ENCODE measurements around the gene NAPA. TPM values are rescaled to one million over a fixed set of nuclear protein-coding genes. Genes with fewer than 3 reads are reported as not detected.

NAPA gene
- total RNA-seq, 1 donor from 2014 or later: 132 TPM

DNA sequence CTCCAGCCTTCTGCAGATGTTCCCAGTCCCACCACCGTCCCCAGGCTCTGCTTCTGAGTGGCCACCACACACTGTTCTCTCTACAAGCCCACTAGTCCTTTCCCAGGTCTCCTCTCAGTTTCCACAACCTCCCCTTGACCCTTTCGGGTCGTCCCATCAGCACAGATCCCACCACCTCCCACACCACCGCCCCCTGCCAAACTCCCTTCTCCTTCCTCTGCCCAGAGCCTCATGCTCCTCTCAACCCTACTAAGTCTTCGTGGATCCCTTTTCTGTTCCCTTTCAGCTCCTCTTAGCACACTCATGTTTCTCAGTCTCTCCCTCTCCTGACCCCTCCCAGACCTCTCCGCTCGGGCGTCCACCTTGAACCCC, 1.9 kb downstream of the NAPA start:
- Mint-ChIP-seq H3K4me3 (ENCODE audit: unreplicated experiment) (peak overlapping the region; percentile 99), H3K27ac (ENCODE audit: unreplicated experiment) (peak overlapping the region; percentile 99), H3K36me3 (ENCODE audit: low read depth, unreplicated experiment) (peaks cover 8% of the 10 kb centered on the region), H3K27me3 (ENCODE audit: low read depth, unreplicated experiment) (no peaks in the 10 kb centered on the region), H3K9me3 (ENCODE audit: unreplicated experiment) (no peaks in the 10 kb centered on the region), H3K4me1 (ENCODE audit: low read depth, unreplicated experiment) (peaks cover 32% of the 10 kb centered on the region)
- H2AFZ ChIP-seq (ENCODE audit: low read depth, low read length): no peak overlapping the region
- no peaks in the 10 kb centered on the region for H3K36me3 ChIP-seq (ENCODE audit: insufficient read depth, low read length)
- no peak overlapping the region for H3K27ac ChIP-seq (ENCODE audit: low read depth, low read length)
- H3K79me2 ChIP-seq (ENCODE audit: insufficient read depth, low read length): peaks cover 68% of the 10 kb centered on the region
- DNase-seq (ENCODE audit: low read depth): no peak
- no peaks in the 10 kb centered on the region for H3K27me3 ChIP-seq (ENCODE audit: insufficient read depth, low read length)
- no peak for TF ChIP-seq EZH2 (IDR thresholded peaks at IDR 0.05; ENCODE audit: insufficient read depth, low read length)
- TF ChIP-seq, protein P1, sequence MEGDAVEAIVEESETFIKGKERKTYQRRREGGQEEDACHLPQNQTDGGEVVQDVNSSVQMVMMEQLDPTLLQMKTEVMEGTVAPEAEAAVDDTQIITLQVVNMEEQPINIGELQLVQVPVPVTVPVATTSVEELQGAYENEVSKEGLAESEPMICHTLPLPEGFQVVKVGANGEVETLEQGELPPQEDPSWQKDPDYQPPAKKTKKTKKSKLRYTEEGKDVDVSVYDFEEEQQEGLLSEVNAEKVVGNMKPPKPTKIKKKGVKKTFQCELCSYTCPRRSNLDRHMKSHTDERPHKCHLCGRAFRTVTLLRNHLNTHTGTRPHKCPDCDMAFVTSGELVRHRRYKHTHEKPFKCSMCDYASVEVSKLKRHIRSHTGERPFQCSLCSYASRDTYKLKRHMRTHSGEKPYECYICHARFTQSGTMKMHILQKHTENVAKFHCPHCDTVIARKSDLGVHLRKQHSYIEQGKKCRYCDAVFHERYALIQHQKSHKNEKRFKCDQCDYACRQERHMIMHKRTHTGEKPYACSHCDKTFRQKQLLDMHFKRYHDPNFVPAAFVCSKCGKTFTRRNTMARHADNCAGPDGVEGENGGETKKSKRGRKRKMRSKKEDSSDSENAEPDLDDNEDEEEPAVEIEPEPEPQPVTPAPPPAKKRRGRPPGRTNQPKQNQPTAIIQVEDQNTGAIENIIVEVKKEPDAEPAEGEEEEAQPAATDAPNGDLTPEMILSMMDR (IDR thresholded peaks at IDR 0.05; ENCODE audit: insufficient read depth, low read depth, low read length): no peak
- H3K9ac ChIP-seq (ENCODE audit: low read length): peak overlapping the region; percentile 99
- FAIRE-seq: no peak
- no peaks in the 10 kb centered on the region for H3K9me3 ChIP-seq (ENCODE audit: insufficient read depth, low read depth, low read length)
- no peak overlapping the region for H3K4me3 ChIP-seq (ENCODE audit: insufficient read depth, low read depth, low read length)
- peaks cover 65% of the 10 kb centered on the region for H4K20me1 ChIP-seq (ENCODE audit: insufficient read depth, low read length)
- H3K4me2 ChIP-seq (ENCODE audit: low read length): peak overlapping the region; percentile 100
- peaks cover 19% of the 10 kb centered on the region for H3K4me1 ChIP-seq (ENCODE audit: insufficient read depth, low read length)

DNA sequence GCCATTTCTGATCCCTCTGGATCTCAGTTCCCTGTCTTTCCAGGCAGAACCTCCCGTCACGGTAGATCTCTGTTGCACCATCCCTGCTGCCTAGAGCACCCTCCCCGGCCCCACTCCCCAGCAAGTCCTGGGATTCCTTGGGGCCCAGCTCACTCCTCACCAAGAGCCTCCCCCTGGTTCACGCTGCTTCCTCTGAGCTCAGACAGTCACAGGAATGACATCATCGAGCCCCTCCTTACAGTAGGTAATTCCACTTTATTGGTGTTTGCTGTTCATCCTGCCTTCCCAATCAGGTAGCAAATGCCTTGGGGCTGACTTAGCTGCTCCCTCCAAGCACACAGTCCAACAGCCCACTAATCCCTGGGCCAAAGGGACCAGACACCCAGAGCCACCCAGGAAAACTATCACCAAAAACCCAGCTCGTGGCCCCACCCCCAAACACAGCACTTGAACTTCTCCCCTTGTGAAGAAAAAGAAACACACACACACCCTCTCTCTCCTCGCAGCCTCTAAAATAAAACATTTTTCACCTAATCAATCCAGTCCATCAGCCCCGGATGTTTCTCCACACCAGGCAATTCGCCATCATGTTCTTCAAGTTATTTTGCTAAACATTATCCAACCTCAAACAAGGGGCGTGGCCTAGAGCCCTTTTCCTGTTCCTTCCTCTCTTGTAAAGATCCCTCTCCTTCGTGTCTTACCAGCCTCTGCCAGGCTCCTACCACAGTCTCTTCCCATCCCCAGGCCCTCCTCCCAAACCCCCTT, 2.5 kb downstream of the NAPA start:
- H3K9ac ChIP-seq (ENCODE audit: low read length): peak overlapping the region; percentile 99
- no peak overlapping the region for H3K27ac ChIP-seq (ENCODE audit: low read depth, low read length)
- H3K4me3 ChIP-seq (ENCODE audit: insufficient read depth, low read depth, low read length): no peak overlapping the region
- DNase-seq (ENCODE audit: low read depth): no peak
- Mint-ChIP-seq H3K4me3 (ENCODE audit: unreplicated experiment) (peak overlapping the region; percentile 99), H3K36me3 (ENCODE audit: low read depth, unreplicated experiment) (peaks cover 8% of the 10 kb centered on the region), H3K27ac (ENCODE audit: unreplicated experiment) (peak overlapping the region; percentile 99), H3K27me3 (ENCODE audit: low read depth, unreplicated experiment) (no peaks in the 10 kb centered on the region), H3K4me1 (ENCODE audit: low read depth, unreplicated experiment) (peaks cover 35% of the 10 kb centered on the region), H3K9me3 (ENCODE audit: unreplicated experiment) (no peaks in the 10 kb centered on the region)
- H4K20me1 ChIP-seq (ENCODE audit: insufficient read depth, low read length): peaks cover 70% of the 10 kb centered on the region
- no peaks in the 10 kb centered on the region for H3K36me3 ChIP-seq (ENCODE audit: insufficient read depth, low read length)
- peak overlapping the region; percentile 100 for H3K4me2 ChIP-seq (ENCODE audit: low read length)
- no peaks in the 10 kb centered on the region for H3K27me3 ChIP-seq (ENCODE audit: insufficient read depth, low read length)
- peaks cover 74% of the 10 kb centered on the region for H3K79me2 ChIP-seq (ENCODE audit: insufficient read depth, low read length)
- no peaks in the 10 kb centered on the region for H3K9me3 ChIP-seq (ENCODE audit: insufficient read depth, low read depth, low read length)
- no peak for FAIRE-seq
- H3K4me1 ChIP-seq (ENCODE audit: insufficient read depth, low read length): peaks cover 19% of the 10 kb centered on the region
- H2AFZ ChIP-seq (ENCODE audit: low read depth, low read length): no peak overlapping the region
- no peak for TF ChIP-seq EZH2 (IDR thresholded peaks at IDR 0.05; ENCODE audit: insufficient read depth, low read length)
- TF ChIP-seq, protein P1 (IDR thresholded peaks at IDR 0.05; ENCODE audit: insufficient read depth, low read depth, low read length): no peak

DNA sequence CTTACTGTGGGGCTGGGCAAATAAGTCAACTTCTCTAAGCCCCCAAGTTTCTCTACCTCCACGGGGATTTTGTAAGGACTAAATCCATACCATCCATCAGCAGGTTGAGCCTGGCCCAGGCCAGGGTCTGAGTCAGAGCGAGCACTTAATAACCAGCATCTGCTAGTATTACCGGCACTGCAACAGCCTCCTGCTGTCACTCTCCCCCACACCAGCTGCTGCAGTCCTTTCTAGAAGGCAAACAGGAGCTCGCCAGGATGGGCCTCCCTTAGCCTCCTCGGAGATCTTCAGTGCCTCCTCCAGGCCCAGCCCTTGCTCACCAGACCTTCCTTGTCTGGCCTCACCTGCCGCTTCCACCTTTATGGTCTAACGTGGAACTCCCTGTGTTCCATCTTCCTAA, 3.2 kb downstream of the NAPA start:
- H3K36me3 Mint-ChIP-seq (ENCODE audit: low read depth, unreplicated experiment): peaks cover 8% of the 10 kb centered on the region
- H3K27ac Mint-ChIP-seq (ENCODE audit: unreplicated experiment): no peak overlapping the region
- H3K9me3 ChIP-seq (ENCODE audit: insufficient read depth, low read depth, low read length): no peaks in the 10 kb centered on the region
- peak overlapping the region; percentile 99 for H3K4me3 Mint-ChIP-seq (ENCODE audit: unreplicated experiment)
- no peak overlapping the region for H2AFZ ChIP-seq (ENCODE audit: low read depth, low read length)
- no peak overlapping the region for H3K27ac ChIP-seq (ENCODE audit: low read depth, low read length)
- H3K9me3 Mint-ChIP-seq (ENCODE audit: unreplicated experiment): no peaks in the 10 kb centered on the region
- FAIRE-seq (no peak), DNase-seq (ENCODE audit: low read depth) (no peak)
- no peak overlapping the region for H3K4me2 ChIP-seq (ENCODE audit: low read length)
- TF ChIP-seq EZH2 (IDR thresholded peaks at IDR 0.05; ENCODE audit: insufficient read depth, low read length): no peak
- TF ChIP-seq, protein P1 (IDR thresholded peaks at IDR 0.05; ENCODE audit: insufficient read depth, low read depth, low read length): no peak
- peaks cover 81% of the 10 kb centered on the region for H3K79me2 ChIP-seq (ENCODE audit: insufficient read depth, low read length)
- H3K4me1 Mint-ChIP-seq (ENCODE audit: low read depth, unreplicated experiment): peaks cover 42% of the 10 kb centered on the region
- peaks cover 77% of the 10 kb centered on the region for H4K20me1 ChIP-seq (ENCODE audit: insufficient read depth, low read length)
- no peak overlapping the region for H3K9ac ChIP-seq (ENCODE audit: low read length)
- peaks cover 19% of the 10 kb centered on the region for H3K4me1 ChIP-seq (ENCODE audit: insufficient read depth, low read length)
- H3K27me3 Mint-ChIP-seq (ENCODE audit: low read depth, unreplicated experiment): no peaks in the 10 kb centered on the region
- no peaks in the 10 kb centered on the region for H3K36me3 ChIP-seq (ENCODE audit: insufficient read depth, low read length)
- no peak overlapping the region for H3K4me3 ChIP-seq (ENCODE audit: insufficient read depth, low read depth, low read length)
- no peaks in the 10 kb centered on the region for H3K27me3 ChIP-seq (ENCODE audit: insufficient read depth, low read length)
